GM12878 (cell line): ENCODE results near the gene SLC25A42. TPM values are rescaled to one million over a fixed set of nuclear protein-coding genes. Genes with fewer than 3 reads are reported as not detected.

Source experiments
- ATAC-seq: fragments of 200-7000 bp; cut with Tn5 transposase; 3 replicates; pipeline ENCODE4 v1.9.1; 2020; ENCODE audit warnings: mild to moderate bottlenecking, moderate library complexity
- BruUV-seq: library from RNA; stranded (reverse); fragments of 400-500 nt; replicated peaks from 2 replicates; lab custom pipeline; 2021; lab: Mats Ljungman, UMichigan
- CTCF ChIA-PET: fragments of 300-600 bp; sonication (Branson Sonifier 250); formaldehyde crosslinking; extraction: SDS; loops from one replicate; lab custom pipeline; 2021; ENCODE audit warnings: inconsistent platforms; lab: Yijun Ruan, JAX
- POLR2A ChIA-PET: fragments of 350-600 bp; formaldehyde crosslinking; extraction: SDS; loops from one replicate; lab custom pipeline; 2021; ENCODE audit warnings: inconsistent platforms; lab: Charles Lee
- RAD21 ChIA-PET: fragments of 300-600 bp; sonication (Branson Sonifier 250); formaldehyde crosslinking; loops from one replicate; lab custom pipeline; 2023; ENCODE audit warnings: antibody characterized with exemption; ENCODE audit not compliant: unreplicated experiment; lab: Charles Lee
- SMC1A ChIA-PET: fragments of 300-600 bp; sonication (Branson Sonifier 250); formaldehyde crosslinking; loops from one replicate; lab custom pipeline; 2023; ENCODE audit not compliant: unreplicated experiment, uncharacterized antibody; lab: Charles Lee
- DNase-seq: peaks from one replicate; pipeline ENCODE4 v3.0.0-alpha.2; 2011; ENCODE audit warnings: low read depth, low spot score
- FAIRE-seq: peaks from 3 replicates; lab custom pipeline; 2011; peaks lifted over from hg19 to GRCh38; lab: Jason Lieb, UNC
- H2AFZ ChIP-seq: 2 replicates; pipeline ENCODE4 v1.6.0; 2011; ENCODE audit warnings: low read depth, low read length, control low read depth; ENCODE audit not compliant: control insufficient read depth
- H3K27ac ChIP-seq: 2 replicates; pipeline ENCODE4 v1.5.1; 2011; ENCODE audit warnings: control low read depth; ENCODE audit not compliant: control insufficient read depth, insufficient read depth
- H3K27me3 ChIP-seq, 2 experiments: replicated peaks in 1 of 2; 2 replicates each; pipeline versions ENCODE4 v1.6.0 to v1.6.1; 2011; ENCODE audit warnings: low read length in 1 of 2; ENCODE audit not compliant: control insufficient read depth in 2 of 2, insufficient read depth in 2 of 2
- H3K36me3 ChIP-seq, 2 experiments: 2 replicates each; pipeline ENCODE4 v1.5.1; 2011; ENCODE audit warnings: low read length in 1 of 2; ENCODE audit not compliant: control insufficient read depth in 2 of 2, insufficient read depth in 2 of 2
- H3K4me1 ChIP-seq: 2 replicates; pipeline ENCODE4 v1.6.1; 2011; ENCODE audit warnings: mild to moderate bottlenecking, low read length, moderate library complexity, mixed read lengths; ENCODE audit not compliant: control insufficient read depth, insufficient read depth
- H3K4me2 ChIP-seq: 2 replicates; pipeline ENCODE4 v1.6.0; 2011; ENCODE audit warnings: control low read depth; ENCODE audit not compliant: control insufficient read depth, insufficient read depth
- H3K4me3 ChIP-seq: fragments of 200-600 bp; sonication (generic); 2 replicates; pipeline ENCODE4 v1.5.1; 2016
- H3K79me2 ChIP-seq: 2 replicates; pipeline ENCODE4 v1.6.0; 2011; ENCODE audit warnings: low read length; ENCODE audit not compliant: control insufficient read depth, insufficient read depth
- H3K9ac ChIP-seq: 2 replicates; pipeline ENCODE4 v1.8.0; 2011; ENCODE audit warnings: low read length, control low read depth, mixed read lengths; ENCODE audit not compliant: control insufficient read depth, insufficient read depth
- H3K9me3 ChIP-seq: replicated peaks from 3 replicates; pipeline ENCODE4 v1.5.1; 2011; ENCODE audit warnings: mild to moderate bottlenecking, low read length; ENCODE audit not compliant: control insufficient read depth, insufficient read depth
- H4K20me1 ChIP-seq: 2 replicates; pipeline ENCODE4 v1.6.0; 2011; ENCODE audit not compliant: control insufficient read depth, insufficient read depth
- HDAC2 ChIP-seq: fragments of 200-600 bp; sonication (generic); IDR thresholded peaks from 2 replicates; pipeline ENCODE4 v1.6.1; 2017
- PML ChIP-seq: IDR thresholded peaks from 2 replicates; pipeline ENCODE4 v1.6.1; 2012; ENCODE audit warnings: low read length, inconsistent platforms
- POU2F2 ChIP-seq: IDR thresholded peaks from 3 replicates; pipeline ENCODE4 v1.6.1; 2011; ENCODE audit warnings: low read depth, mild to moderate bottlenecking, low read length, borderline replicate concordance
- SMARCA5 ChIP-seq: fragments of 450-650 bp; IDR thresholded peaks from 2 replicates; pipeline ENCODE4 v1.6.1; 2017; ENCODE audit warnings: mild to moderate bottlenecking
- SUZ12 ChIP-seq: fragments of 200-600 bp; sonication (generic); IDR thresholded peaks from one replicate; pipeline ENCODE4 v1.6.1; 2018; ENCODE audit warnings: antibody characterized with exemption, mild to moderate bottlenecking; ENCODE audit not compliant: unreplicated experiment
- ZNF207 ChIP-seq: fragments of 450-650 bp; IDR thresholded peaks from 2 replicates; pipeline ENCODE4 v1.6.1; 2014; ENCODE audit warnings: antibody characterized with exemption, mild to moderate bottlenecking, borderline replicate concordance
- WGBS: methylation state at CpG from one replicate; pipeline ENCODE4 v1.1.6; 2016; ENCODE audit warnings: low lambda C conversion rate; ENCODE audit not compliant: insufficient replicate concordance, insufficient coverage; ENCODE audit errors: missing lambda C conversion rate; 5-methylcytosine and 5-hydroxymethylcytosine counted together
- in situ Hi-C: fragments of 300-500 bp; cut with MboI; formaldehyde crosslinking; loops from 9 replicates; pipeline ENCODE4 v1.14.3; 2018; ENCODE audit warnings: mixed read lengths
- intact Hi-C: fragments of 100-400 bp; cut with micrococcal nuclease; formaldehyde crosslinking; loops from one replicate; pipeline ENCODE4 v1.14.2; 2022; ENCODE audit not compliant: unreplicated experiment
- polyA plus RNA-seq, 11 experiments: library from polyadenylated mRNA; depleted of rRNA in 4 of 11; unstranded in 6 of 11; stranded (reverse) in 5 of 11; fragments of >200 nt; fragmentation: Nextera tagmentation in 4 of 11; fragmentation: Illumina TruSeq in 1 of 11; extraction: Ambion mirVana in 4 of 11; extraction: Trizol in 1 of 11; gene quantifications; 1 replicate in 1 of 11; 2 replicates in 10 of 11; pipeline versions ENCODE4 v1.2.1 to v1.2.3, GENCODE V29; 2011 to 2016; ENCODE audit warnings: inconsistent platforms in 2 of 11, missing spikeins in 2 of 11, low read depth in 1 of 11
- total RNA-seq, 4 experiments: library from RNA; depleted of rRNA in 3 of 4; stranded (reverse); fragments of >200 nt in 3 of 4; fragmentation: Illumina TruSeq in 1 of 4; extraction: Trizol in 1 of 4; gene quantifications; 2 replicates each; pipeline versions ENCODE4 v1.2.1 to v1.2.3, GENCODE V29; 2013 to 2021
- TF ChIP-seq, protein P1 (sequence below): IDR thresholded peaks from 2 replicates; pipeline ENCODE4 v1.6.1; 2012; ENCODE audit warnings: low read depth, low read length, improper control_type of control experiment
- TF ChIP-seq, protein P2 (sequence below): fragments of 450-650 bp; IDR thresholded peaks from 2 replicates; pipeline ENCODE4 v1.6.1; 2017; ENCODE audit warnings: mild to moderate bottlenecking, moderate library complexity
- TF ChIP-seq, protein P3 (sequence below): IDR thresholded peaks from 2 replicates; pipeline ENCODE4 v1.6.1; 2012; ENCODE audit warnings: low read depth, low read length, improper control_type of control experiment
- TF ChIP-seq, protein P4 (sequence below): IDR thresholded peaks from 2 replicates; pipeline ENCODE4 v1.6.1; 2011; ENCODE audit warnings: low read depth, low read length, improper control_type of control experiment, borderline replicate concordance
- TF ChIP-seq, protein P5 (sequence below): IDR thresholded peaks from 2 replicates; pipeline ENCODE4 v1.6.1; 2012; ENCODE audit warnings: mild to moderate bottlenecking, low read depth, low read length
- TF ChIP-seq, protein P6 (sequence below): IDR thresholded peaks from 2 replicates; pipeline ENCODE4 v1.6.1; 2012; ENCODE audit warnings: low read depth, low read length, improper control_type of control experiment

Gene SLC25A42
- total and polyA plus RNA-seq, 10 of the 15 experiments (the other 5 are each of a cell fraction or from before 2014, with no cell fraction given): 0.24 to 19.2 (median 9.6) TPM

DNA sequence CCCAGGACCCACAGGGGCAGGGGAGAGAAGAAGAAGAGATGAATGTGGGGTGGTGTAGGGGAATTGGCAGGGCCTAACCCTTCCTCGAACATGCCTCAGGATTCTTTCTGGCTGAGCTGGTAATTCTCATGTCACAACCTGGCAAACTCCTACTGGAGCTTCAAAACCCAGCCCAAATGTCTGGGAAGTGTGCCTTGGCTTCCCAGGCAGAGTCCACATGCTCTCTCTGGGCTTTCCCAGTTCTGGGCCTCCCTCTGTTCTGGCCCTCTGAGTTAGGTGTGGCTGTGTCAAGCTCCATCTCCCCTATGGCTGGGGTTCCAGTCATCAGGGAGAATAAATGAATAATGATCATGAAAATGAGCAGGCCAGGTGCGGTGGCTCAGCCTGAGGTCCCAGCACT, 85.6 kb downstream of the SLC25A42 start:
- ChIA-PET SMC1A (interaction anchor here (1.3 to 5.4 kb wide), 3 partner anchors 11 to 25 kb away, joined by 5 to 114 read pairs (median 16); no protein-coding TSS in a partner anchor), CTCF (interaction anchor here (2.4 to 6.3 kb wide), 3 partner anchors 9 to 26 kb away, joined by 22 to 207 read pairs (median 57); partner anchors contain the start of gene MEF2B), RAD21 (interaction anchor here (0.6 to 17.5 kb wide), 3 partner anchors 9 to 44 kb away, joined by 3 to 394 read pairs (median 4); partner anchors contain the start of gene MEF2B), POLR2A (interaction anchor here (1.0 to 2.5 kb wide), 2 partner anchors 8 to 25 kb away, joined by 6 to 7 read pairs; no protein-coding TSS in a partner anchor)
- H3K9ac ChIP-seq: no peak overlapping the region
- H2AFZ ChIP-seq: no peak overlapping the region
- no peak for ATAC-seq
- no peak overlapping the region for H3K4me2 ChIP-seq
- peaks cover 16% of the 10 kb centered on the region for H3K4me1 ChIP-seq
- no peak for DNase-seq
- no TSS peak for BruUV-seq
- no peaks in the 10 kb centered on the region for H4K20me1 ChIP-seq
- no peaks in the 10 kb centered on the region for H3K79me2 ChIP-seq
- intact Hi-C loops: no loop called here
- in situ Hi-C loops: loop anchor here (10.0 kb wide), 1 partner anchor 345 kb away; no protein-coding TSS in a partner anchor
- peaks cover 6 to 8% of the 10 kb centered on the region in 2 experiments; a peak in 3 of 4 replicates for H3K36me3 ChIP-seq
- no peaks in the 10 kb centered on the region for H3K9me3 ChIP-seq
- no peak overlapping the region for H3K27ac ChIP-seq
- WGBS: 63% methylated on average over 2 of the region's 2 CpGs
- FAIRE-seq: no peak
- H3K27me3 ChIP-seq: no peaks in the 10 kb centered on the region
- H3K4me3 ChIP-seq: no peak overlapping the region
- TF ChIP-seq, protein P1, sequence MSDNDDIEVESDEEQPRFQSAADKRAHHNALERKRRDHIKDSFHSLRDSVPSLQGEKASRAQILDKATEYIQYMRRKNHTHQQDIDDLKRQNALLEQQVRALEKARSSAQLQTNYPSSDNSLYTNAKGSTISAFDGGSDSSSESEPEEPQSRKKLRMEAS: no peak
- no peak for TF ChIP-seq PML
- TF ChIP-seq, protein P2, sequence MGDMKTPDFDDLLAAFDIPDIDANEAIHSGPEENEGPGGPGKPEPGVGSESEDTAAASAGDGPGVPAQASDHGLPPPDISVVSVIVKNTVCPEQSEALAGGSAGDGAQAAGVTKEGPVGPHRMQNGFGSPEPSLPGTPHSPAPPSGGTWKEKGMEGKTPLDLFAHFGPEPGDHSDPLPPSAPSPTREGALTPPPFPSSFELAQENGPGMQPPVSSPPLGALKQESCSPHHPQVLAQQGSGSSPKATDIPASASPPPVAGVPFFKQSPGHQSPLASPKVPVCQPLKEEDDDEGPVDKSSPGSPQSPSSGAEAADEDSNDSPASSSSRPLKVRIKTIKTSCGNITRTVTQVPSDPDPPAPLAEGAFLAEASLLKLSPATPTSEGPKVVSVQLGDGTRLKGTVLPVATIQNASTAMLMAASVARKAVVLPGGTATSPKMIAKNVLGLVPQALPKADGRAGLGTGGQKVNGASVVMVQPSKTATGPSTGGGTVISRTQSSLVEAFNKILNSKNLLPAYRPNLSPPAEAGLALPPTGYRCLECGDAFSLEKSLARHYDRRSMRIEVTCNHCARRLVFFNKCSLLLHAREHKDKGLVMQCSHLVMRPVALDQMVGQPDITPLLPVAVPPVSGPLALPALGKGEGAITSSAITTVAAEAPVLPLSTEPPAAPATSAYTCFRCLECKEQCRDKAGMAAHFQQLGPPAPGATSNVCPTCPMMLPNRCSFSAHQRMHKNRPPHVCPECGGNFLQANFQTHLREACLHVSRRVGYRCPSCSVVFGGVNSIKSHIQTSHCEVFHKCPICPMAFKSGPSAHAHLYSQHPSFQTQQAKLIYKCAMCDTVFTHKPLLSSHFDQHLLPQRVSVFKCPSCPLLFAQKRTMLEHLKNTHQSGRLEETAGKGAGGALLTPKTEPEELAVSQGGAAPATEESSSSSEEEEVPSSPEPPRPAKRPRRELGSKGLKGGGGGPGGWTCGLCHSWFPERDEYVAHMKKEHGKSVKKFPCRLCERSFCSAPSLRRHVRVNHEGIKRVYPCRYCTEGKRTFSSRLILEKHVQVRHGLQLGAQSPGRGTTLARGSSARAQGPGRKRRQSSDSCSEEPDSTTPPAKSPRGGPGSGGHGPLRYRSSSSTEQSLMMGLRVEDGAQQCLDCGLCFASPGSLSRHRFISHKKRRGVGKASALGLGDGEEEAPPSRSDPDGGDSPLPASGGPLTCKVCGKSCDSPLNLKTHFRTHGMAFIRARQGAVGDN: no peak
- no peak for TF ChIP-seq HDAC2
- TF ChIP-seq ZNF207: no peak
- TF ChIP-seq SUZ12: no peak
- TF ChIP-seq, protein P3, sequence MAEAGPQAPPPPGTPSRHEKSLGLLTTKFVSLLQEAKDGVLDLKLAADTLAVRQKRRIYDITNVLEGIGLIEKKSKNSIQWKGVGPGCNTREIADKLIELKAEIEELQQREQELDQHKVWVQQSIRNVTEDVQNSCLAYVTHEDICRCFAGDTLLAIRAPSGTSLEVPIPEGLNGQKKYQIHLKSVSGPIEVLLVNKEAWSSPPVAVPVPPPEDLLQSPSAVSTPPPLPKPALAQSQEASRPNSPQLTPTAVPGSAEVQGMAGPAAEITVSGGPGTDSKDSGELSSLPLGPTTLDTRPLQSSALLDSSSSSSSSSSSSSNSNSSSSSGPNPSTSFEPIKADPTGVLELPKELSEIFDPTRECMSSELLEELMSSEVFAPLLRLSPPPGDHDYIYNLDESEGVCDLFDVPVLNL: no peak
- TF ChIP-seq, protein P4, sequence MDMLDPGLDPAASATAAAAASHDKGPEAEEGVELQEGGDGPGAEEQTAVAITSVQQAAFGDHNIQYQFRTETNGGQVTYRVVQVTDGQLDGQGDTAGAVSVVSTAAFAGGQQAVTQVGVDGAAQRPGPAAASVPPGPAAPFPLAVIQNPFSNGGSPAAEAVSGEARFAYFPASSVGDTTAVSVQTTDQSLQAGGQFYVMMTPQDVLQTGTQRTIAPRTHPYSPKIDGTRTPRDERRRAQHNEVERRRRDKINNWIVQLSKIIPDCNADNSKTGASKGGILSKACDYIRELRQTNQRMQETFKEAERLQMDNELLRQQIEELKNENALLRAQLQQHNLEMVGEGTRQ: no peak
- no peak for TF ChIP-seq SMARCA5
- TF ChIP-seq, protein P5, sequence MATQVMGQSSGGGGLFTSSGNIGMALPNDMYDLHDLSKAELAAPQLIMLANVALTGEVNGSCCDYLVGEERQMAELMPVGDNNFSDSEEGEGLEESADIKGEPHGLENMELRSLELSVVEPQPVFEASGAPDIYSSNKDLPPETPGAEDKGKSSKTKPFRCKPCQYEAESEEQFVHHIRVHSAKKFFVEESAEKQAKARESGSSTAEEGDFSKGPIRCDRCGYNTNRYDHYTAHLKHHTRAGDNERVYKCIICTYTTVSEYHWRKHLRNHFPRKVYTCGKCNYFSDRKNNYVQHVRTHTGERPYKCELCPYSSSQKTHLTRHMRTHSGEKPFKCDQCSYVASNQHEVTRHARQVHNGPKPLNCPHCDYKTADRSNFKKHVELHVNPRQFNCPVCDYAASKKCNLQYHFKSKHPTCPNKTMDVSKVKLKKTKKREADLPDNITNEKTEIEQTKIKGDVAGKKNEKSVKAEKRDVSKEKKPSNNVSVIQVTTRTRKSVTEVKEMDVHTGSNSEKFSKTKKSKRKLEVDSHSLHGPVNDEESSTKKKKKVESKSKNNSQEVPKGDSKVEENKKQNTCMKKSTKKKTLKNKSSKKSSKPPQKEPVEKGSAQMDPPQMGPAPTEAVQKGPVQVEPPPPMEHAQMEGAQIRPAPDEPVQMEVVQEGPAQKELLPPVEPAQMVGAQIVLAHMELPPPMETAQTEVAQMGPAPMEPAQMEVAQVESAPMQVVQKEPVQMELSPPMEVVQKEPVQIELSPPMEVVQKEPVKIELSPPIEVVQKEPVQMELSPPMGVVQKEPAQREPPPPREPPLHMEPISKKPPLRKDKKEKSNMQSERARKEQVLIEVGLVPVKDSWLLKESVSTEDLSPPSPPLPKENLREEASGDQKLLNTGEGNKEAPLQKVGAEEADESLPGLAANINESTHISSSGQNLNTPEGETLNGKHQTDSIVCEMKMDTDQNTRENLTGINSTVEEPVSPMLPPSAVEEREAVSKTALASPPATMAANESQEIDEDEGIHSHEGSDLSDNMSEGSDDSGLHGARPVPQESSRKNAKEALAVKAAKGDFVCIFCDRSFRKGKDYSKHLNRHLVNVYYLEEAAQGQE: no peak
- TF ChIP-seq POU2F2: no peak
- TF ChIP-seq, protein P6, sequence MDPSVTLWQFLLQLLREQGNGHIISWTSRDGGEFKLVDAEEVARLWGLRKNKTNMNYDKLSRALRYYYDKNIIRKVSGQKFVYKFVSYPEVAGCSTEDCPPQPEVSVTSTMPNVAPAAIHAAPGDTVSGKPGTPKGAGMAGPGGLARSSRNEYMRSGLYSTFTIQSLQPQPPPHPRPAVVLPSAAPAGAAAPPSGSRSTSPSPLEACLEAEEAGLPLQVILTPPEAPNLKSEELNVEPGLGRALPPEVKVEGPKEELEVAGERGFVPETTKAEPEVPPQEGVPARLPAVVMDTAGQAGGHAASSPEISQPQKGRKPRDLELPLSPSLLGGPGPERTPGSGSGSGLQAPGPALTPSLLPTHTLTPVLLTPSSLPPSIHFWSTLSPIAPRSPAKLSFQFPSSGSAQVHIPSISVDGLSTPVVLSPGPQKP: no peak
